Measurements from ENCODE around the gene PKNOX2. TPM values are rescaled to one million over a fixed set of nuclear protein-coding genes. Genes with fewer than 3 reads are reported as not detected.
A peak's percentile ranks its signal among the peaks of the same experiment; 100 is the strongest.

PKNOX2 gene
- total and polyA plus RNA-seq, 2 of the 8 experiments (the other 6 are each of a cell fraction or from before 2014, with no cell fraction given): 2.0 TPM

- TF ChIP-seq, protein P1, sequence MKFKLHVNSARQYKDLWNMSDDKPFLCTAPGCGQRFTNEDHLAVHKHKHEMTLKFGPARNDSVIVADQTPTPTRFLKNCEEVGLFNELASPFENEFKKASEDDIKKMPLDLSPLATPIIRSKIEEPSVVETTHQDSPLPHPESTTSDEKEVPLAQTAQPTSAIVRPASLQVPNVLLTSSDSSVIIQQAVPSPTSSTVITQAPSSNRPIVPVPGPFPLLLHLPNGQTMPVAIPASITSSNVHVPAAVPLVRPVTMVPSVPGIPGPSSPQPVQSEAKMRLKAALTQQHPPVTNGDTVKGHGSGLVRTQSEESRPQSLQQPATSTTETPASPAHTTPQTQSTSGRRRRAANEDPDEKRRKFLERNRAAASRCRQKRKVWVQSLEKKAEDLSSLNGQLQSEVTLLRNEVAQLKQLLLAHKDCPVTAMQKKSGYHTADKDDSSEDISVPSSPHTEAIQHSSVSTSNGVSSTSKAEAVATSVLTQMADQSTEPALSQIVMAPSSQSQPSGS (IDR thresholded peaks at IDR 0.05; ENCODE audit: low read length): 0 out of 2 replicates have a peak, but pooled peaks have one; percentile 1
- TF ChIP-seq BCL11A (IDR thresholded peaks at IDR 0.05; ENCODE audit: low read depth in 2 of 2, low read length in 2 of 2): no peak
- peak; percentile 28 for TF ChIP-seq EGR1 (IDR thresholded peaks at IDR 0.05; ENCODE audit: borderline replicate concordance, low read depth, low read length)
- peak; percentile 8 for TF ChIP-seq KDM4A (IDR thresholded peaks at IDR 0.05; ENCODE audit: low read depth, low read length, severe bottlenecking)
- peak; percentile 86 for TF ChIP-seq ASH2L (IDR thresholded peaks at IDR 0.05; ENCODE audit: low read length)
- no peak for TF ChIP-seq GTF2F1 (IDR thresholded peaks at IDR 0.05; ENCODE audit: borderline replicate concordance, low read depth, low read length)
- TF ChIP-seq CTBP2 (IDR thresholded peaks at IDR 0.05; ENCODE audit: borderline replicate concordance, insufficient read depth, insufficient read length, low read length): peak; percentile 36
- no peak for TF ChIP-seq CBX5 (IDR thresholded peaks at IDR 0.05; ENCODE audit: low read depth, low read length)
- no peaks in the 10 kb centered on the region for H4K20me1 ChIP-seq (replicated peaks in 1 of 2; ENCODE audit: control insufficient read depth in 1 of 2, insufficient read depth in 2 of 2, low read length in 2 of 2)
- no peak overlapping the region for H3K4ac ChIP-seq (replicated peaks; ENCODE audit: insufficient read length, low read depth, low read length)
- no peak overlapping the region for H3K23ac ChIP-seq (ENCODE audit: insufficient read length)
- H3K56ac ChIP-seq (replicated peaks; ENCODE audit: insufficient read length, low read depth, low read length): peak overlapping the region; percentile 52
- peak overlapping the region; percentile 69 for H2BK120ac ChIP-seq (replicated peaks; ENCODE audit: low read depth, low read length)
- peak overlapping the region; percentile 44 for H4K91ac ChIP-seq (replicated peaks; ENCODE audit: insufficient read length, low read length)
- H3K79me2 ChIP-seq (ENCODE audit: control insufficient read depth in 1 of 2, insufficient read depth in 2 of 2, low read length in 2 of 2): no peaks in the 10 kb centered on the region
- H3K9ac ChIP-seq (replicated peaks in 1 of 4; ENCODE audit: extremely low read depth in 1 of 4, low read depth in 3 of 4, low read length in 3 of 4): peak overlapping the region in 2 of 4 experiments; percentile 25 to 65; a peak in 3 of 7 replicates
- POLR2A ChIA-PET (ENCODE audit: partially characterized antibody): interaction anchor here (0.7 to 1.2 kb wide), 4 partner anchors 44 to 421 kb away, joined by 3 to 4 read pairs (median 3); no protein-coding TSS in a partner anchor
- no peak overlapping the region for H4K8ac ChIP-seq (ENCODE audit: extremely low read depth, insufficient read depth, low read length)
- H3K14ac ChIP-seq (ENCODE audit: insufficient read length): no peak overlapping the region
- 0 out of 2 replicates have a peak overlapping the region, but pooled peaks have one; percentile 61 for H2BK20ac ChIP-seq (ENCODE audit: low read length)
- no peaks in the 10 kb centered on the region for H3K36me3 ChIP-seq (ENCODE audit: control insufficient read depth in 2 of 4, insufficient read depth in 4 of 4, low read length in 3 of 4)
- peaks cover 14 to 39% (median 37%) of the 10 kb centered on the region in 4 experiments for H3K27me3 ChIP-seq (replicated peaks in 1 of 4; ENCODE audit: control insufficient read depth in 3 of 4, extremely low read depth in 1 of 4, insufficient read depth in 3 of 4, low read length in 3 of 4)
- FAIRE-seq (no peak), DNase-seq (ENCODE audit: low read depth in 1 of 2, low spot score in 2 of 2) (no peak)
- peak overlapping the region; percentile 64 to 98 for H3K4me2 ChIP-seq (ENCODE audit: insufficient read depth in 1 of 2, low read depth in 2 of 2, low read length in 2 of 2)
- 2% methylated on average over 8 of the region's 8 CpGs; no CpG with 5 or more reads in 1 of the 2 experiments for WGBS, 2 experiments (ENCODE audit: extremely low coverage in 1 of 2, insufficient coverage in 1 of 2, insufficient read length in 1 of 2, insufficient replicate concordance in 2 of 2, low coverage in 1 of 2, low lambda C conversion rate in 2 of 2, missing lambda C conversion rate in 1 of 2)
- H4K5ac ChIP-seq (ENCODE audit: insufficient read length, low read depth, low read length): peak overlapping the region; percentile 18
- peaks cover 19 to 38% (median 26%) of the 10 kb centered on the region in 4 experiments for H3K4me1 ChIP-seq (replicated peaks in 1 of 4; ENCODE audit: control insufficient read depth in 3 of 4, insufficient read depth in 4 of 4, low read length in 3 of 4)
- H2BK12ac ChIP-seq (ENCODE audit: low read depth, low read length): peak overlapping the region; percentile 60; the same call in 1 of the 2 replicates
- H3K18ac ChIP-seq (ENCODE audit: extremely low read depth, low read length): peak overlapping the region; percentile 87; the same call in 1 of the 2 replicates
- H3K79me1 ChIP-seq (ENCODE audit: low read depth, low read length): no peaks in the 10 kb centered on the region
- no peaks in the 10 kb centered on the region for H3K9me3 ChIP-seq (ENCODE audit: insufficient read depth in 2 of 2, low read depth in 1 of 2, low read length in 1 of 2)
- H2BK5ac ChIP-seq (ENCODE audit: low read depth, low read length): peak overlapping the region; percentile 99; the same call in 1 of the 2 replicates
- peaks cover 25% of the 10 kb centered on the region for H3K23me2 ChIP-seq (ENCODE audit: low read depth, low read length)
- no peak overlapping the region for H2AFZ ChIP-seq (ENCODE audit: low read length)
- CTCF ChIA-PET (ENCODE audit: partially characterized antibody): interaction anchor here (0.6 to 13.4 kb wide), 15 partner anchors 11 to 241 kb away, joined by 3 to 123 read pairs (median 4); no protein-coding TSS in a partner anchor
- peak overlapping the region; percentile 27 to 74 (median 44) for H3K4me3 ChIP-seq (ENCODE audit: extremely low read depth in 1 of 4, insufficient read depth in 2 of 4, low read depth in 3 of 4, low read length in 4 of 4)
- H2BK15ac ChIP-seq (ENCODE audit: low read length): no peak overlapping the region
- peak overlapping the region; percentile 87; the same call in 1 of the 2 replicates for H3K27ac ChIP-seq (ENCODE audit: low read depth, low read length)
- no peak overlapping the region for H2AK5ac ChIP-seq (ENCODE audit: low read depth, low read length)
These were observed 495 bp upstream of the PKNOX2 start for GRCh38 chr11:125164091-125164421.

All from H1 (cell line).